ENCODE results near the gene CD200. TPM values are rescaled to one million over a fixed set of nuclear protein-coding genes. Genes with fewer than 3 reads are reported as not detected.
"Not testable (repeated sequence)": the region's sequence is repeated elsewhere in the genome, so short reads cannot be mapped to it uniquely, and the experiment has no call there.

The CD200 gene
- total RNA-seq, 1 experiment from 2014 or later: not detected

GRCh38 chr3:112377568-112378071, 44.7 kb downstream of the CD200 start:
- Histone ChIP-seq H3K27ac (ENCODE audit: low read length) (no peak overlapping the region), H3K9me3 (ENCODE audit: control insufficient read depth, insufficient read depth, low read depth, low read length) (no peaks in the 10 kb centered on the region), H3K36me3 (ENCODE audit: control insufficient read depth, insufficient read depth, low read length) (no peaks in the 10 kb centered on the region), H3K27me3 (ENCODE audit: control insufficient read depth, insufficient read depth, low read length) (no peaks in the 10 kb centered on the region), H3K4me3 (ENCODE audit: low read depth in 2 of 2, low read length in 2 of 2) (no peak overlapping the region), H3K4me1 (ENCODE audit: control insufficient read depth, insufficient read depth, low read length) (no peaks in the 10 kb centered on the region)
- TF ChIP-seq, protein P1, sequence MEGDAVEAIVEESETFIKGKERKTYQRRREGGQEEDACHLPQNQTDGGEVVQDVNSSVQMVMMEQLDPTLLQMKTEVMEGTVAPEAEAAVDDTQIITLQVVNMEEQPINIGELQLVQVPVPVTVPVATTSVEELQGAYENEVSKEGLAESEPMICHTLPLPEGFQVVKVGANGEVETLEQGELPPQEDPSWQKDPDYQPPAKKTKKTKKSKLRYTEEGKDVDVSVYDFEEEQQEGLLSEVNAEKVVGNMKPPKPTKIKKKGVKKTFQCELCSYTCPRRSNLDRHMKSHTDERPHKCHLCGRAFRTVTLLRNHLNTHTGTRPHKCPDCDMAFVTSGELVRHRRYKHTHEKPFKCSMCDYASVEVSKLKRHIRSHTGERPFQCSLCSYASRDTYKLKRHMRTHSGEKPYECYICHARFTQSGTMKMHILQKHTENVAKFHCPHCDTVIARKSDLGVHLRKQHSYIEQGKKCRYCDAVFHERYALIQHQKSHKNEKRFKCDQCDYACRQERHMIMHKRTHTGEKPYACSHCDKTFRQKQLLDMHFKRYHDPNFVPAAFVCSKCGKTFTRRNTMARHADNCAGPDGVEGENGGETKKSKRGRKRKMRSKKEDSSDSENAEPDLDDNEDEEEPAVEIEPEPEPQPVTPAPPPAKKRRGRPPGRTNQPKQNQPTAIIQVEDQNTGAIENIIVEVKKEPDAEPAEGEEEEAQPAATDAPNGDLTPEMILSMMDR (IDR thresholded peaks at IDR 0.05): no peak
- ATAC-seq (no peak), DNase-seq (ENCODE audit: low read depth, low spot score) (no peak)
- intact Hi-C loops (cut with micrococcal nuclease; ENCODE audit: unreplicated experiment): no loop called here
- ChIA-PET CTCF (no interaction called here), POLR2A (no interaction called here)
- in situ Hi-C loops (cut with HindIII; ENCODE audit: low pct_unique_long_range_greater_than_20kb, low sequenced_read_pairs): no loop called here
- no TSS peak for BruUV-seq (replicated peaks)

GRCh38 chr3:112378347-112378746, 45.4 kb downstream of the CD200 start:
- POLR2A ChIA-PET; H3K27ac ChIP-seq (ENCODE audit: low read length); CTCF ChIA-PET; BruUV-seq (replicated peaks); intact Hi-C loops (cut with micrococcal nuclease; ENCODE audit: unreplicated experiment); H3K4me1 ChIP-seq (ENCODE audit: control insufficient read depth, insufficient read depth, low read length); DNase-seq (ENCODE audit: low read depth, low spot score); ATAC-seq; H3K9me3 ChIP-seq (ENCODE audit: control insufficient read depth, insufficient read depth, low read depth, low read length); H3K36me3 ChIP-seq (ENCODE audit: control insufficient read depth, insufficient read depth, low read length); in situ Hi-C loops (cut with HindIII; ENCODE audit: low pct_unique_long_range_greater_than_20kb, low sequenced_read_pairs); H3K27me3 ChIP-seq (ENCODE audit: control insufficient read depth, insufficient read depth, low read length); H3K4me3 ChIP-seq (ENCODE audit: low read depth in 2 of 2, low read length in 2 of 2): not testable (repeated sequence)

DNA sequence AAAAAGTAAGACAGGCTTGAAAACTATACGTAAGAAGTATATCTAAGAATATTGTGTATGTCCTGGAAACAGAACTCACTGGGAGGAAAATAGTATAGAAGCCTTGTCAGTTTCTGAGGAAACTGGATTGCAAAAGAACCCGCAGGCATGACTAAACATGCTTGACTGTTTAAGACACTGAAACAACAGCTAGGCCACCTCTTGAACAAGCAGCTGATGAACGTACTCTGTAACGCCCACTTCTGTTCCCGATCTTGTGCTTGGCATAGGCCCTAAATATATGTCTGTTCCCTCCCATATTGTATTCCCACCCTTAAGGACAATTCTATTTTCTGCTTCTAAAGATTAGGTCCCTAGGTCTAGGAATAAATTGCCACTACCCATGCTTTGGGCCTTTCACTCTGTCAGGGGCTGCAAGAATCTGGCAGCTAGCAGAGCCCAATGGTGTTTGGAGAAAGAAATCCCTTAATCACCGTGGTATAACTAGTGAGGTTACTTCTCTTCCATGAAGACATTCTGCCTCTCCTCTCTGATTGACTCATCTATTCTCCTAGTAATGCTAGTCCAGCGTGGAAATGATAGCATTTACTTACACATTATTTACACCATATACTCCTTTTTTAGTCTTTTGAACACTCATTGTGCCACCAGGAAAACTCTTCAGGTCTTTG, 46.2 kb downstream of the CD200 start:
- TF ChIP-seq TCF7L2 (IDR thresholded peaks at IDR 0.05; ENCODE audit: low read depth, low read length): no peak
- TF ChIP-seq, protein P2, sequence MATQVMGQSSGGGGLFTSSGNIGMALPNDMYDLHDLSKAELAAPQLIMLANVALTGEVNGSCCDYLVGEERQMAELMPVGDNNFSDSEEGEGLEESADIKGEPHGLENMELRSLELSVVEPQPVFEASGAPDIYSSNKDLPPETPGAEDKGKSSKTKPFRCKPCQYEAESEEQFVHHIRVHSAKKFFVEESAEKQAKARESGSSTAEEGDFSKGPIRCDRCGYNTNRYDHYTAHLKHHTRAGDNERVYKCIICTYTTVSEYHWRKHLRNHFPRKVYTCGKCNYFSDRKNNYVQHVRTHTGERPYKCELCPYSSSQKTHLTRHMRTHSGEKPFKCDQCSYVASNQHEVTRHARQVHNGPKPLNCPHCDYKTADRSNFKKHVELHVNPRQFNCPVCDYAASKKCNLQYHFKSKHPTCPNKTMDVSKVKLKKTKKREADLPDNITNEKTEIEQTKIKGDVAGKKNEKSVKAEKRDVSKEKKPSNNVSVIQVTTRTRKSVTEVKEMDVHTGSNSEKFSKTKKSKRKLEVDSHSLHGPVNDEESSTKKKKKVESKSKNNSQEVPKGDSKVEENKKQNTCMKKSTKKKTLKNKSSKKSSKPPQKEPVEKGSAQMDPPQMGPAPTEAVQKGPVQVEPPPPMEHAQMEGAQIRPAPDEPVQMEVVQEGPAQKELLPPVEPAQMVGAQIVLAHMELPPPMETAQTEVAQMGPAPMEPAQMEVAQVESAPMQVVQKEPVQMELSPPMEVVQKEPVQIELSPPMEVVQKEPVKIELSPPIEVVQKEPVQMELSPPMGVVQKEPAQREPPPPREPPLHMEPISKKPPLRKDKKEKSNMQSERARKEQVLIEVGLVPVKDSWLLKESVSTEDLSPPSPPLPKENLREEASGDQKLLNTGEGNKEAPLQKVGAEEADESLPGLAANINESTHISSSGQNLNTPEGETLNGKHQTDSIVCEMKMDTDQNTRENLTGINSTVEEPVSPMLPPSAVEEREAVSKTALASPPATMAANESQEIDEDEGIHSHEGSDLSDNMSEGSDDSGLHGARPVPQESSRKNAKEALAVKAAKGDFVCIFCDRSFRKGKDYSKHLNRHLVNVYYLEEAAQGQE (IDR thresholded peaks at IDR 0.05; ENCODE audit: insufficient read depth in 1 of 2, low read depth in 2 of 2, low read length in 1 of 2): no peak
- TF ChIP-seq, protein P1 (IDR thresholded peaks at IDR 0.05): no peak
- no peak for TF ChIP-seq SIN3A (IDR thresholded peaks at IDR 0.05; ENCODE audit: borderline replicate concordance, insufficient read depth, low read depth, low read length)
- TF ChIP-seq POLR2AphosphoS5 (IDR thresholded peaks at IDR 0.05; ENCODE audit: low read depth, low read length): no peak
- ChIA-PET CTCF (no interaction called here), POLR2A (no interaction called here)
- DNase-seq (ENCODE audit: low read depth, low spot score): no peak
- no TSS peak for BruUV-seq (replicated peaks)
- no peaks in the 10 kb centered on the region for H3K4me1 ChIP-seq (ENCODE audit: control insufficient read depth, insufficient read depth, low read length)
- no peaks in the 10 kb centered on the region for H3K9me3 ChIP-seq (ENCODE audit: control insufficient read depth, insufficient read depth, low read depth, low read length)
- in situ Hi-C loops (cut with HindIII; ENCODE audit: low pct_unique_long_range_greater_than_20kb, low sequenced_read_pairs): no loop called here
- H3K27me3 ChIP-seq (ENCODE audit: control insufficient read depth, insufficient read depth, low read length): no peaks in the 10 kb centered on the region
- no peak overlapping the region for H3K27ac ChIP-seq (ENCODE audit: low read length)
- no peak overlapping the region for H3K4me3 ChIP-seq (ENCODE audit: low read depth in 2 of 2, low read length in 2 of 2)
- intact Hi-C loops (cut with micrococcal nuclease; ENCODE audit: unreplicated experiment): no loop called here
- no peaks in the 10 kb centered on the region for H3K36me3 ChIP-seq (ENCODE audit: control insufficient read depth, insufficient read depth, low read length)
- ATAC-seq: no peak
